ENCODE data around the gene PRSS23. TPM values are rescaled to one million over a fixed set of nuclear protein-coding genes. Genes with fewer than 3 reads are reported as not detected.
"Not testable (repeated sequence)": the region's sequence is repeated elsewhere in the genome, so short reads cannot be mapped to it uniquely, and the experiment has no call there.

The PRSS23 gene
- total RNA-seq, 1 donor from 2014 or later: 11.1 TPM

GRCh38 chr11:86815726-86816125 is 15.4 kb downstream of the PRSS23 start:
- no peak for DNase-seq

- no peak for DNase-seq
Observed at GRCh38 chr11:86816251-86816726, 15.9 kb downstream of the PRSS23 start.

GRCh38 chr11:86818462-86819192 is 18.3 kb downstream of the PRSS23 start:
- DNase-seq: no peak

- DNase-seq: not testable (repeated sequence)
Observed at GRCh38 chr11:86824139-86824538, 23.8 kb downstream of the PRSS23 start.

- not testable (repeated sequence) for DNase-seq
Observed at GRCh38 chr11:86834376-86834775, 34.0 kb downstream of the PRSS23 start.

- not testable (repeated sequence) for DNase-seq
Observed at GRCh38 chr11:86844762-86845508, 44.6 kb downstream of the PRSS23 start.

GRCh38 chr11:86848132-86848531 is 47.8 kb downstream of the PRSS23 start:
- DNase-seq: no peak

GRCh38 chr11:86849679-86850078 is 49.3 kb downstream of the PRSS23 start:
- DNase-seq: no peak

Other genes starting within 250 kb of the PRSS23 start
- gene ME3, start 127.9 kb upstream of the PRSS23 start, total RNA-seq: 99.0 TPM
- gene FZD4, start 154.9 kb downstream of the PRSS23 start, total RNA-seq: 16.1 TPM
- gene TMEM135, start 237.4 kb downstream of the PRSS23 start, total RNA-seq: 43.2 TPM

All from occipital lobe (tissue), 2 donors.